WTC11 (cell line): ENCODE data around the gene GRK3. TPM values are rescaled to one million over a fixed set of nuclear protein-coding genes. Genes with fewer than 3 reads are reported as not detected.

Experiments
- ATAC-seq: fragments of 200-7000 bp; cut with Tn5 transposase; 2 replicates; pipeline ENCODE4 v1.10.0; 2021; ENCODE audit warnings: mild to moderate bottlenecking, moderate library complexity
- CTCF ChIA-PET: fragments of 300-600 bp; sonication (Branson Sonifier 250); formaldehyde crosslinking; loops from one replicate; lab custom pipeline; 2021; ENCODE audit warnings: antibody characterized with exemption; lab: Charles Lee
- POLR2A ChIA-PET: fragments of 350-600 bp; sonication (Branson Sonifier 250); formaldehyde crosslinking; loops from one replicate; lab custom pipeline; 2021; ENCODE audit warnings: antibody characterized with exemption; lab: Charles Lee
- DNase-seq: peaks from one replicate; pipeline ENCODE4 v3.0.0; 2021; ENCODE audit warnings: low spot score
- H3K27ac Mint-ChIP-seq: 2 replicates; pipeline ENCODE4 v1.8.0; 2021; ENCODE audit warnings: mixed read lengths
- H3K27me3 Mint-ChIP-seq: 2 replicates; pipeline ENCODE4 v1.8.0; 2021; ENCODE audit warnings: low read depth, mild to moderate bottlenecking, moderate library complexity, mixed read lengths
- H3K36me3 Mint-ChIP-seq: 2 replicates; pipeline ENCODE4 v1.8.0; 2021; ENCODE audit warnings: mixed read lengths
- H3K4me1 Mint-ChIP-seq: 2 replicates; pipeline ENCODE4 v1.8.0; 2022; ENCODE audit warnings: mixed read lengths
- H3K4me3 Mint-ChIP-seq: 2 replicates; pipeline ENCODE4 v1.8.0; 2021; ENCODE audit warnings: mild to moderate bottlenecking, moderate library complexity, mixed read lengths
- H3K9me3 Mint-ChIP-seq: 2 replicates; pipeline ENCODE4 v1.8.0; 2021; ENCODE audit warnings: mixed read lengths
- ATF1 ChIP-seq: sonication (generic); formaldehyde crosslinking; IDR thresholded peaks from 2 replicates; pipeline ENCODE4 v1.8.1; 2023; ENCODE audit warnings: mild to moderate bottlenecking, moderate library complexity, missing genetic modification reagents
- CREB1 ChIP-seq: sonication (generic); formaldehyde crosslinking; IDR thresholded peaks from 2 replicates; pipeline ENCODE4 v1.8.0; 2023; ENCODE audit warnings: mild to moderate bottlenecking, missing genetic modification reagents
- CREM ChIP-seq: sonication (generic); formaldehyde crosslinking; IDR thresholded peaks from 2 replicates; pipeline ENCODE4 v1.8.1; 2022; ENCODE audit warnings: mild to moderate bottlenecking, missing genetic modification reagents, moderate library complexity
- GRHL2 ChIP-seq: fragments of 250-450 bp; sonication (Bioruptor Pico); IDR thresholded peaks from 2 replicates; pipeline ENCODE4 v1.8.0; 2022; ENCODE audit warnings: mild to moderate bottlenecking, moderate library complexity; ENCODE audit not compliant: insufficient replicate concordance, severe bottlenecking
- GTF2I ChIP-seq: fragments of 250-450 bp; sonication (Bioruptor Pico); conservative IDR thresholded peaks from 2 replicates; pipeline ENCODE4 v1.4.0; 2021; ENCODE audit warnings: mild to moderate bottlenecking
- HMGA2 ChIP-seq: fragments of 250-450 bp; sonication (Bioruptor Pico); IDR thresholded peaks from 2 replicates; pipeline ENCODE4 v1.4.0; 2021; ENCODE audit warnings: mild to moderate bottlenecking, moderate library complexity
- JAZF1 ChIP-seq: fragments of 250-450 bp; sonication (Bioruptor Pico); IDR thresholded peaks from 2 replicates; pipeline ENCODE4 v1.9.0; 2021; ENCODE audit warnings: moderate library complexity, mild to moderate bottlenecking, inconsistent platforms
- KAT7 ChIP-seq: sonication (generic); formaldehyde crosslinking; IDR thresholded peaks from 2 replicates; pipeline ENCODE4 v1.8.1; 2023; ENCODE audit warnings: missing genetic modification reagents, mild to moderate bottlenecking, borderline replicate concordance
- NR2C2 ChIP-seq: sonication (generic); formaldehyde crosslinking; IDR thresholded peaks from 2 replicates; pipeline ENCODE4 v1.8.0; 2022; ENCODE audit warnings: mild to moderate bottlenecking, missing genetic modification reagents
- RELA ChIP-seq: sonication (generic); formaldehyde crosslinking; IDR thresholded peaks from 2 replicates; pipeline ENCODE4 v1.8.1; 2022; ENCODE audit warnings: missing genetic modification reagents, mild to moderate bottlenecking, borderline replicate concordance
- RORB ChIP-seq: fragments of 250-450 bp; sonication (Bioruptor Pico); IDR thresholded peaks from 2 replicates; pipeline ENCODE4 v1.9.0; 2021; ENCODE audit warnings: mild to moderate bottlenecking
- SOX15 ChIP-seq: fragments of 250-450 bp; sonication (Bioruptor Pico); IDR thresholded peaks from 2 replicates; pipeline ENCODE4 v1.9.0; 2021; ENCODE audit warnings: mild to moderate bottlenecking
- SP1 ChIP-seq: sonication (generic); formaldehyde crosslinking; conservative IDR thresholded peaks from 2 replicates; pipeline ENCODE4 v1.8.1; 2022; ENCODE audit warnings: missing genetic modification reagents
- ZNF121 ChIP-seq: sonication (generic); formaldehyde crosslinking; IDR thresholded peaks from 2 replicates; pipeline ENCODE4 v1.8.0; 2023; ENCODE audit warnings: missing genetic modification reagents
- ZNF219 ChIP-seq: sonication (generic); formaldehyde crosslinking; IDR thresholded peaks from 2 replicates; pipeline ENCODE4 v1.8.0; 2023; ENCODE audit warnings: missing genetic modification reagents, mild to moderate bottlenecking, borderline replicate concordance
- ZNF416 ChIP-seq: fragments of 250-450 bp; sonication (Bioruptor Pico); IDR thresholded peaks from 2 replicates; pipeline ENCODE4 v1.9.0; 2021; ENCODE audit warnings: mild to moderate bottlenecking, inconsistent platforms
- total RNA-seq: library from RNA; stranded (reverse); gene quantifications from 3 replicates; pipeline ENCODE4 v1.2.3, GENCODE V29; 2021
- TF ChIP-seq, protein P1 (sequence below): fragments of 250-450 bp; sonication (Bioruptor Pico); IDR thresholded peaks from 2 replicates; pipeline ENCODE4 v1.9.0; 2021; ENCODE audit warnings: mild to moderate bottlenecking
- TF ChIP-seq, protein P2 (sequence below): sonication (generic); formaldehyde crosslinking; IDR thresholded peaks from 2 replicates; pipeline ENCODE4 v1.8.0; 2023; ENCODE audit warnings: missing genetic modification reagents, mild to moderate bottlenecking, borderline replicate concordance
- TF ChIP-seq, protein P3 (sequence below): sonication (generic); formaldehyde crosslinking; IDR thresholded peaks from 2 replicates; pipeline ENCODE4 v1.8.0; 2023; ENCODE audit warnings: missing genetic modification reagents
- TF ChIP-seq, protein P4 (sequence below): fragments of 250-450 bp; sonication (Bioruptor Pico); IDR thresholded peaks from 2 replicates; pipeline ENCODE4 v1.8.0; 2021; ENCODE audit warnings: mild to moderate bottlenecking
- TF ChIP-seq, protein P5 (sequence below): sonication (generic); formaldehyde crosslinking; IDR thresholded peaks from 2 replicates; pipeline ENCODE4 v1.8.1; 2023; ENCODE audit warnings: mild to moderate bottlenecking, missing genetic modification reagents, moderate library complexity
- TF ChIP-seq, protein P6 (sequence below): sonication (generic); formaldehyde crosslinking; conservative IDR thresholded peaks from 2 replicates; pipeline ENCODE4 v1.8.1; 2022; ENCODE audit warnings: mild to moderate bottlenecking, missing genetic modification reagents
- TF ChIP-seq, protein P7 (sequence below): sonication (generic); formaldehyde crosslinking; IDR thresholded peaks from 2 replicates; pipeline ENCODE4 v1.8.0; 2022; ENCODE audit warnings: mild to moderate bottlenecking, missing genetic modification reagents
- TF ChIP-seq, protein P8 (sequence below): fragments of 250-450 bp; sonication (Bioruptor Pico); IDR thresholded peaks from 2 replicates; pipeline ENCODE4 v1.9.0; 2021; ENCODE audit warnings: moderate library complexity, mild to moderate bottlenecking, inconsistent platforms, borderline replicate concordance
- TF ChIP-seq, protein P9 (sequence below): fragments of 250-450 bp; sonication (Bioruptor Pico); IDR thresholded peaks from 2 replicates; pipeline ENCODE4 v1.9.0; 2021; ENCODE audit warnings: mild to moderate bottlenecking

The GRK3 gene
- total RNA-seq, 1 experiment from 2014 or later, result 27.1 TPM

DNA sequence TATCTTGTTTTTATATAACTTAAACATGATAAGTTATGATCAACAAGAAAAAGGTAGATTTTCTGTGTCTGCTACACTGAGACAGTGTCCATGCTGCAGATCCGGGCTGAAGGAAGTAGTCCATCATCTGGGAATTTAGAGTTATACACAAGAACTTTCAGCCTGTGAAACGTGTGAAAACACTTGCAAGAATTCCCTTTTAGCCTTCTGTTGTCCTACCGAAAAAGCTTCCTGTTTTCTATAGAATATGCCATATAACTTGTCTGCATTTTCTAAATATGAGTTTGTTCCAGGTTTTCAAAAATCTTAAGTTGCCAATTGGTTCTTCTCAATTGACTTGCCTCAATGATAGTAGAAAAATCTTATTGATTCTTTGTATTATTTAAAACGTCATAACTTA lies 113.2 kb downstream of the GRK3 start:
- Mint-ChIP-seq H3K36me3 (no peaks in the 10 kb centered on the region), H3K4me3 (no peak overlapping the region), H3K27ac (no peak overlapping the region)
- POLR2A ChIA-PET, result no interaction called here
- DNase-seq (no peak), ATAC-seq (no peak)
- no peak for TF ChIP-seq HMGA2
- no peak for TF ChIP-seq CREB1
- no peak for TF ChIP-seq RORB (CRISPR knock-in tag)
- no peak for TF ChIP-seq KAT7 (CRISPR knock-in tag)
- TF ChIP-seq, protein P1, sequence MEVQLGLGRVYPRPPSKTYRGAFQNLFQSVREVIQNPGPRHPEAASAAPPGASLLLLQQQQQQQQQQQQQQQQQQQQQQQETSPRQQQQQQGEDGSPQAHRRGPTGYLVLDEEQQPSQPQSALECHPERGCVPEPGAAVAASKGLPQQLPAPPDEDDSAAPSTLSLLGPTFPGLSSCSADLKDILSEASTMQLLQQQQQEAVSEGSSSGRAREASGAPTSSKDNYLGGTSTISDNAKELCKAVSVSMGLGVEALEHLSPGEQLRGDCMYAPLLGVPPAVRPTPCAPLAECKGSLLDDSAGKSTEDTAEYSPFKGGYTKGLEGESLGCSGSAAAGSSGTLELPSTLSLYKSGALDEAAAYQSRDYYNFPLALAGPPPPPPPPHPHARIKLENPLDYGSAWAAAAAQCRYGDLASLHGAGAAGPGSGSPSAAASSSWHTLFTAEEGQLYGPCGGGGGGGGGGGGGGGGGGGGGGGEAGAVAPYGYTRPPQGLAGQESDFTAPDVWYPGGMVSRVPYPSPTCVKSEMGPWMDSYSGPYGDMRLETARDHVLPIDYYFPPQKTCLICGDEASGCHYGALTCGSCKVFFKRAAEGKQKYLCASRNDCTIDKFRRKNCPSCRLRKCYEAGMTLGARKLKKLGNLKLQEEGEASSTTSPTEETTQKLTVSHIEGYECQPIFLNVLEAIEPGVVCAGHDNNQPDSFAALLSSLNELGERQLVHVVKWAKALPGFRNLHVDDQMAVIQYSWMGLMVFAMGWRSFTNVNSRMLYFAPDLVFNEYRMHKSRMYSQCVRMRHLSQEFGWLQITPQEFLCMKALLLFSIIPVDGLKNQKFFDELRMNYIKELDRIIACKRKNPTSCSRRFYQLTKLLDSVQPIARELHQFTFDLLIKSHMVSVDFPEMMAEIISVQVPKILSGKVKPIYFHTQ (CRISPR knock-in tag), result no peak
- TF ChIP-seq, protein P2, sequence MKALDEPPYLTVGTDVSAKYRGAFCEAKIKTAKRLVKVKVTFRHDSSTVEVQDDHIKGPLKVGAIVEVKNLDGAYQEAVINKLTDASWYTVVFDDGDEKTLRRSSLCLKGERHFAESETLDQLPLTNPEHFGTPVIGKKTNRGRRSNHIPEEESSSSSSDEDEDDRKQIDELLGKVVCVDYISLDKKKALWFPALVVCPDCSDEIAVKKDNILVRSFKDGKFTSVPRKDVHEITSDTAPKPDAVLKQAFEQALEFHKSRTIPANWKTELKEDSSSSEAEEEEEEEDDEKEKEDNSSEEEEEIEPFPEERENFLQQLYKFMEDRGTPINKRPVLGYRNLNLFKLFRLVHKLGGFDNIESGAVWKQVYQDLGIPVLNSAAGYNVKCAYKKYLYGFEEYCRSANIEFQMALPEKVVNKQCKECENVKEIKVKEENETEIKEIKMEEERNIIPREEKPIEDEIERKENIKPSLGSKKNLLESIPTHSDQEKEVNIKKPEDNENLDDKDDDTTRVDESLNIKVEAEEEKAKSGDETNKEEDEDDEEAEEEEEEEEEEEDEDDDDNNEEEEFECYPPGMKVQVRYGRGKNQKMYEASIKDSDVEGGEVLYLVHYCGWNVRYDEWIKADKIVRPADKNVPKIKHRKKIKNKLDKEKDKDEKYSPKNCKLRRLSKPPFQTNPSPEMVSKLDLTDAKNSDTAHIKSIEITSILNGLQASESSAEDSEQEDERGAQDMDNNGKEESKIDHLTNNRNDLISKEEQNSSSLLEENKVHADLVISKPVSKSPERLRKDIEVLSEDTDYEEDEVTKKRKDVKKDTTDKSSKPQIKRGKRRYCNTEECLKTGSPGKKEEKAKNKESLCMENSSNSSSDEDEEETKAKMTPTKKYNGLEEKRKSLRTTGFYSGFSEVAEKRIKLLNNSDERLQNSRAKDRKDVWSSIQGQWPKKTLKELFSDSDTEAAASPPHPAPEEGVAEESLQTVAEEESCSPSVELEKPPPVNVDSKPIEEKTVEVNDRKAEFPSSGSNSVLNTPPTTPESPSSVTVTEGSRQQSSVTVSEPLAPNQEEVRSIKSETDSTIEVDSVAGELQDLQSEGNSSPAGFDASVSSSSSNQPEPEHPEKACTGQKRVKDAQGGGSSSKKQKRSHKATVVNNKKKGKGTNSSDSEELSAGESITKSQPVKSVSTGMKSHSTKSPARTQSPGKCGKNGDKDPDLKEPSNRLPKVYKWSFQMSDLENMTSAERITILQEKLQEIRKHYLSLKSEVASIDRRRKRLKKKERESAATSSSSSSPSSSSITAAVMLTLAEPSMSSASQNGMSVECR (CRISPR knock-in tag), result no peak
- TF ChIP-seq, protein P3, sequence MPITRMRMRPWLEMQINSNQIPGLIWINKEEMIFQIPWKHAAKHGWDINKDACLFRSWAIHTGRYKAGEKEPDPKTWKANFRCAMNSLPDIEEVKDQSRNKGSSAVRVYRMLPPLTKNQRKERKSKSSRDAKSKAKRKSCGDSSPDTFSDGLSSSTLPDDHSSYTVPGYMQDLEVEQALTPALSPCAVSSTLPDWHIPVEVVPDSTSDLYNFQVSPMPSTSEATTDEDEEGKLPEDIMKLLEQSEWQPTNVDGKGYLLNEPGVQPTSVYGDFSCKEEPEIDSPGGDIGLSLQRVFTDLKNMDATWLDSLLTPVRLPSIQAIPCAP (CRISPR knock-in tag), result no peak
- TF ChIP-seq CREM (CRISPR knock-in tag), result no peak
- TF ChIP-seq, protein P4, sequence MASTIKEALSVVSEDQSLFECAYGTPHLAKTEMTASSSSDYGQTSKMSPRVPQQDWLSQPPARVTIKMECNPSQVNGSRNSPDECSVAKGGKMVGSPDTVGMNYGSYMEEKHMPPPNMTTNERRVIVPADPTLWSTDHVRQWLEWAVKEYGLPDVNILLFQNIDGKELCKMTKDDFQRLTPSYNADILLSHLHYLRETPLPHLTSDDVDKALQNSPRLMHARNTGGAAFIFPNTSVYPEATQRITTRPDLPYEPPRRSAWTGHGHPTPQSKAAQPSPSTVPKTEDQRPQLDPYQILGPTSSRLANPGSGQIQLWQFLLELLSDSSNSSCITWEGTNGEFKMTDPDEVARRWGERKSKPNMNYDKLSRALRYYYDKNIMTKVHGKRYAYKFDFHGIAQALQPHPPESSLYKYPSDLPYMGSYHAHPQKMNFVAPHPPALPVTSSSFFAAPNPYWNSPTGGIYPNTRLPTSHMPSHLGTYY (CRISPR knock-in tag), result no peak
- TF ChIP-seq SOX15 (CRISPR knock-in tag), result no peak
- TF ChIP-seq NR2C2 (CRISPR knock-in tag), result no peak
- TF ChIP-seq RELA (CRISPR knock-in tag), result no peak
- TF ChIP-seq, protein P5, sequence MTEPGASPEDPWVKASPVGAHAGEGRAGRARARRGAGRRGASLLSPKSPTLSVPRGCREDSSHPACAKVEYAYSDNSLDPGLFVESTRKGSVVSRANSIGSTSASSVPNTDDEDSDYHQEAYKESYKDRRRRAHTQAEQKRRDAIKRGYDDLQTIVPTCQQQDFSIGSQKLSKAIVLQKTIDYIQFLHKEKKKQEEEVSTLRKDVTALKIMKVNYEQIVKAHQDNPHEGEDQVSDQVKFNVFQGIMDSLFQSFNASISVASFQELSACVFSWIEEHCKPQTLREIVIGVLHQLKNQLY, result no peak
- TF ChIP-seq ZNF416, result no peak
- TF ChIP-seq JAZF1 (CRISPR knock-in tag), result no peak
- TF ChIP-seq, all 79 proteins: peak for 0
- CTCF ChIA-PET, result no interaction called here
- H3K27me3 Mint-ChIP-seq, result no peaks in the 10 kb centered on the region
- no peaks in the 10 kb centered on the region for H3K9me3 Mint-ChIP-seq
- H3K4me1 Mint-ChIP-seq, result peaks cover 12% of the 10 kb centered on the region

DNA sequence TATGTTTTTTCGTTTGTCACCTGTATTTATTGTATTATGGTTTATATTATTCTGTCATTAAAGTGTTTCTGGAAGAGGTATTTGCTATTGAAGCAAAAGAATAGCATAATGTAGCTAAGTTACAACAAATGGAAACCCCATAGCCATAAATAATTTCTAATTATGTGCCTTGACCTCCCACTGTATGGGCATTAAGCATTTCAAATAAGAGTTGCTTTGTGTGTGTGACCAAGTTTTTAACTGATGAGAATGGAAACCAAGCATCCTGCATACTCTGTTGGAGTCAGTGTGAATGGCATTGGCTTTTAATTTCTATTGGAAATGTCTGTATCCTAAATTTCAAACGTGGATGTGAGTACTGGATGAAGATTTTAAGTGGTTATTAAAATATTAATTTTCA lies 115.6 kb downstream of the GRK3 start:
- POLR2A ChIA-PET, result no interaction called here
- DNase-seq (no peak), ATAC-seq (no peak)
- H3K27me3 Mint-ChIP-seq, result no peaks in the 10 kb centered on the region
- CTCF ChIA-PET, result no interaction called here
- no peak overlapping the region for H3K27ac Mint-ChIP-seq
- H3K9me3 Mint-ChIP-seq, result peaks cover 12% of the 10 kb centered on the region; the same call in 1 of the 2 replicates
- H3K36me3 Mint-ChIP-seq, result peaks cover 8% of the 10 kb centered on the region
- H3K4me3 Mint-ChIP-seq, result no peak overlapping the region
- H3K4me1 Mint-ChIP-seq, result peaks cover 3% of the 10 kb centered on the region
- TF ChIP-seq CREM (CRISPR knock-in tag) (no peak), GRHL2 (no peak), NR2C2 (CRISPR knock-in tag) (no peak), ZNF121 (CRISPR knock-in tag) (no peak), RORB (CRISPR knock-in tag) (no peak), ZNF219 (CRISPR knock-in tag) (no peak), ATF1 (CRISPR knock-in tag) (no peak), SP1 (CRISPR knock-in tag) (no peak), GTF2I (CRISPR knock-in tag) (no peak)
- TF ChIP-seq, protein P6, sequence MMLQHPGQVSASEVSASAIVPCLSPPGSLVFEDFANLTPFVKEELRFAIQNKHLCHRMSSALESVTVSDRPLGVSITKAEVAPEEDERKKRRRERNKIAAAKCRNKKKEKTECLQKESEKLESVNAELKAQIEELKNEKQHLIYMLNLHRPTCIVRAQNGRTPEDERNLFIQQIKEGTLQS (CRISPR knock-in tag), result no peak
- TF ChIP-seq, protein P7, sequence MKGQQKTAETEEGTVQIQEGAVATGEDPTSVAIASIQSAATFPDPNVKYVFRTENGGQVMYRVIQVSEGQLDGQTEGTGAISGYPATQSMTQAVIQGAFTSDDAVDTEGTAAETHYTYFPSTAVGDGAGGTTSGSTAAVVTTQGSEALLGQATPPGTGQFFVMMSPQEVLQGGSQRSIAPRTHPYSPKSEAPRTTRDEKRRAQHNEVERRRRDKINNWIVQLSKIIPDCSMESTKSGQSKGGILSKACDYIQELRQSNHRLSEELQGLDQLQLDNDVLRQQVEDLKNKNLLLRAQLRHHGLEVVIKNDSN (CRISPR knock-in tag), result no peak
- TF ChIP-seq, protein P8, sequence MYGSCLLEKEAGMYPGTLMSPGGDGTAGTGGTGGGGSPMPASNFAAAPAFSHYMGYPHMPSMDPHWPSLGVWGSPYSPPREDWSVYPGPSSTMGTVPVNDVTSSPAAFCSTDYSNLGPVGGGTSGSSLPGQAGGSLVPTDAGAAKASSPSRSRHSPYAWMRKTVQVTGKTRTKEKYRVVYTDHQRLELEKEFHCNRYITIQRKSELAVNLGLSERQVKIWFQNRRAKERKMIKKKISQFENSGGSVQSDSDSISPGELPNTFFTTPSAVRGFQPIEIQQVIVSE (CRISPR knock-in tag), result no peak
- TF ChIP-seq, protein P9, sequence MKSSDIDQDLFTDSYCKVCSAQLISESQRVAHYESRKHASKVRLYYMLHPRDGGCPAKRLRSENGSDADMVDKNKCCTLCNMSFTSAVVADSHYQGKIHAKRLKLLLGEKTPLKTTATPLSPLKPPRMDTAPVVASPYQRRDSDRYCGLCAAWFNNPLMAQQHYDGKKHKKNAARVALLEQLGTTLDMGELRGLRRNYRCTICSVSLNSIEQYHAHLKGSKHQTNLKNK (CRISPR knock-in tag), result no peak
